GM18861 (cell line): ENCODE measurements around the gene CAMSAP3.

Source experiments
- ATAC-seq: cut with Tn5 transposase; IDR thresholded peaks from one replicate; pipeline ENCODE4 v1.9.1; 2021; ENCODE audit not compliant: unreplicated experiment

Gene CAMSAP3

GRCh38 chr19:7595466-7596133 lies at the start of gene CAMSAP3:
Gene CAMSAP3 (plus strand): TSS chr19:7595863. CDS start chr19:7596003, 140 bp downstream.
- ATAC-seq, result no peak

- no peak for ATAC-seq
Observed at GRCh38 chr19:7545904-7546303, 49.8 kb upstream of the CAMSAP3 start.

GRCh38 chr19:7547159-7547558 lies 48.5 kb upstream of the CAMSAP3 start:
- no peak for ATAC-seq

GRCh38 chr19:7549429-7550148 lies 46.1 kb upstream of the CAMSAP3 start:
- ATAC-seq, result no peak

GRCh38 chr19:7550169-7550770 lies 45.4 kb upstream of the CAMSAP3 start:
- no peak for ATAC-seq

GRCh38 chr19:7550987-7551761 lies 44.5 kb upstream of the CAMSAP3 start:
- no peak for ATAC-seq

- ATAC-seq, result no peak
Observed at GRCh38 chr19:7552781-7553180, 42.9 kb upstream of the CAMSAP3 start.

- ATAC-seq, result no peak
Observed at GRCh38 chr19:7554565-7554964, 41.1 kb upstream of the CAMSAP3 start.

GRCh38 chr19:7554990-7555864 lies 40.4 kb upstream of the CAMSAP3 start:
- ATAC-seq, result no peak

- no peak for ATAC-seq
Observed at GRCh38 chr19:7556696-7557315, 38.9 kb upstream of the CAMSAP3 start.

- no peak for ATAC-seq
Observed at GRCh38 chr19:7558667-7559066, 37.0 kb upstream of the CAMSAP3 start.

- ATAC-seq, result no peak
Observed at GRCh38 chr19:7559102-7559501, 36.6 kb upstream of the CAMSAP3 start.

- ATAC-seq, result no peak
Observed at GRCh38 chr19:7560255-7560654, 35.4 kb upstream of the CAMSAP3 start.

- ATAC-seq, result no peak
Observed at GRCh38 chr19:7561325-7561724, 34.3 kb upstream of the CAMSAP3 start.

GRCh38 chr19:7562646-7563393 lies 32.8 kb upstream of the CAMSAP3 start:
- no peak for ATAC-seq

- no peak for ATAC-seq
Observed at GRCh38 chr19:7564866-7565265, 30.8 kb upstream of the CAMSAP3 start.

- no peak for ATAC-seq
Observed at GRCh38 chr19:7565332-7565731, 30.3 kb upstream of the CAMSAP3 start.

- ATAC-seq, result no peak
Observed at GRCh38 chr19:7570761-7571160, 24.9 kb upstream of the CAMSAP3 start.

GRCh38 chr19:7575434-7576040 lies 20.1 kb upstream of the CAMSAP3 start:
- ATAC-seq, result no peak
